KMS-11 (cell line): Measurements from ENCODE around the gene ADGRB3.
"Not testable (repeated sequence)": the region's sequence is repeated elsewhere in the genome, so short reads cannot be mapped to it uniquely, and the experiment has no call there.

Experiments
- H2AFZ ChIP-seq: fragments of 200-600 bp; sonication (generic); 2 replicates; pipeline ENCODE4 v1.6.1; 2016; ENCODE audit warnings: antibody characterized with exemption, mixed run types, low read depth
- H3K27ac ChIP-seq: fragments of 200-600 bp; sonication (generic); 2 replicates; pipeline ENCODE4 v1.6.1; 2016; ENCODE audit warnings: mild to moderate bottlenecking, mixed run types
- H3K27me3 ChIP-seq: fragments of 200-600 bp; sonication (generic); 2 replicates; pipeline ENCODE4 v1.6.1; 2017; ENCODE audit warnings: mild to moderate bottlenecking, low read depth, mixed run types, moderate library complexity; ENCODE audit not compliant: insufficient read depth
- H3K36me3 ChIP-seq: fragments of 200-600 bp; sonication (generic); 2 replicates; pipeline ENCODE4 v1.6.1; 2017; ENCODE audit warnings: mild to moderate bottlenecking, mixed run types; ENCODE audit not compliant: insufficient read depth
- H3K4me1 ChIP-seq: fragments of 200-600 bp; sonication (generic); 2 replicates; pipeline ENCODE4 v1.6.1; 2016; ENCODE audit warnings: mild to moderate bottlenecking, low read depth, mixed run types; ENCODE audit not compliant: poor library complexity, severe bottlenecking
- H3K4me2 ChIP-seq: fragments of 200-600 bp; sonication (generic); 2 replicates; pipeline ENCODE4 v1.7.0; 2016; ENCODE audit warnings: mild to moderate bottlenecking, mixed run types
- H3K4me3 ChIP-seq: fragments of 200-600 bp; sonication (generic); IDR thresholded peaks from 2 replicates; pipeline ENCODE4 v1.6.1; 2017; ENCODE audit warnings: low read depth, low read length, mixed read lengths; ENCODE audit not compliant: insufficient read depth
- H3K79me2 ChIP-seq: fragments of 200-600 bp; sonication (generic); 2 replicates; pipeline ENCODE4 v1.6.1; 2016; ENCODE audit warnings: low read depth, mixed run types; ENCODE audit not compliant: insufficient read depth
- H3K9ac ChIP-seq: fragments of 200-600 bp; sonication (generic); 2 replicates; pipeline ENCODE4 v1.6.1; 2016; ENCODE audit warnings: mild to moderate bottlenecking, mixed run types
- H4K20me1 ChIP-seq: fragments of 200-600 bp; sonication (generic); 2 replicates; pipeline ENCODE4 v1.6.1; 2016; ENCODE audit warnings: mild to moderate bottlenecking, mixed run types; ENCODE audit not compliant: insufficient read depth
- CTCF ChIP-seq: fragments of 200-600 bp; sonication (generic); conservative IDR thresholded peaks from 2 replicates; pipeline ENCODE4 v1.6.1; 2017; ENCODE audit warnings: low read depth, mild to moderate bottlenecking, antibody characterized with exemption, low read length, moderate library complexity, mixed read lengths

Gene ADGRB3

GRCh38 chr6:68776354-68776753, 141.3 kb downstream of the ADGRB3 start:
- Histone ChIP-seq H3K79me2 (no peaks in the 10 kb centered on the region), H4K20me1 (no peaks in the 10 kb centered on the region), H3K4me2 (no peak overlapping the region), H3K27me3 (no peaks in the 10 kb centered on the region), H2AFZ (no peak overlapping the region), H3K36me3 (no peaks in the 10 kb centered on the region), H3K4me1 (no peaks in the 10 kb centered on the region), H3K9ac (no peak overlapping the region), H3K27ac (no peak overlapping the region), H3K4me3 (no peak overlapping the region)
- no peak for TF ChIP-seq CTCF

GRCh38 chr6:68777956-68778355, 142.9 kb downstream of the ADGRB3 start:
- Histone ChIP-seq H2AFZ (no peak overlapping the region), H3K9ac (no peak overlapping the region), H3K79me2 (no peaks in the 10 kb centered on the region), H3K4me2 (no peak overlapping the region), H3K36me3 (no peaks in the 10 kb centered on the region), H4K20me1 (no peaks in the 10 kb centered on the region), H3K4me3 (no peak overlapping the region), H3K27ac (no peak overlapping the region), H3K4me1 (no peaks in the 10 kb centered on the region), H3K27me3 (no peaks in the 10 kb centered on the region)
- TF ChIP-seq CTCF = no peak

GRCh38 chr6:68778356-68779020, 143.4 kb downstream of the ADGRB3 start:
- Histone ChIP-seq H3K27ac (no peak overlapping the region), H2AFZ (no peak overlapping the region), H3K27me3 (no peaks in the 10 kb centered on the region), H3K4me3 (no peak overlapping the region), H3K4me1 (no peaks in the 10 kb centered on the region), H3K9ac (no peak overlapping the region), H3K79me2 (no peaks in the 10 kb centered on the region), H3K36me3 (no peaks in the 10 kb centered on the region), H4K20me1 (no peaks in the 10 kb centered on the region), H3K4me2 (no peak overlapping the region)
- TF ChIP-seq CTCF = peak; percentile 50

GRCh38 chr6:68779366-68779765, 144.3 kb downstream of the ADGRB3 start:
- Histone ChIP-seq H3K79me2 (no peaks in the 10 kb centered on the region), H3K27ac (no peak overlapping the region), H4K20me1 (no peaks in the 10 kb centered on the region), H2AFZ (no peak overlapping the region), H3K4me3 (no peak overlapping the region), H3K4me1 (no peaks in the 10 kb centered on the region), H3K4me2 (no peak overlapping the region), H3K27me3 (no peaks in the 10 kb centered on the region), H3K36me3 (no peaks in the 10 kb centered on the region), H3K9ac (no peak overlapping the region)
- no peak for TF ChIP-seq CTCF

- H2AFZ ChIP-seq, H3K36me3 ChIP-seq, H4K20me1 ChIP-seq, H3K4me2 ChIP-seq, H3K79me2 ChIP-seq, H3K9ac ChIP-seq, H3K27me3 ChIP-seq, H3K4me3 ChIP-seq, H3K27ac ChIP-seq, H3K4me1 ChIP-seq: not testable (repeated sequence)
Observed at GRCh38 chr6:68790128-68790527, 155.0 kb downstream of the ADGRB3 start.

GRCh38 chr6:68814976-68815375, 179.9 kb downstream of the ADGRB3 start:
- not testable (repeated sequence) for H3K79me2 ChIP-seq, H3K27ac ChIP-seq, H3K4me3 ChIP-seq, H3K27me3 ChIP-seq, H4K20me1 ChIP-seq, H3K9ac ChIP-seq, H3K4me2 ChIP-seq, H2AFZ ChIP-seq, H3K36me3 ChIP-seq, H3K4me1 ChIP-seq
